Measurements from ENCODE around the gene PDLIM1. TPM values are rescaled to one million over a fixed set of nuclear protein-coding genes. Genes with fewer than 3 reads are reported as not detected.

The PDLIM1 gene
- total and polyA plus RNA-seq, 11 donors: 225 to 434 (median 330) TPM

DNA sequence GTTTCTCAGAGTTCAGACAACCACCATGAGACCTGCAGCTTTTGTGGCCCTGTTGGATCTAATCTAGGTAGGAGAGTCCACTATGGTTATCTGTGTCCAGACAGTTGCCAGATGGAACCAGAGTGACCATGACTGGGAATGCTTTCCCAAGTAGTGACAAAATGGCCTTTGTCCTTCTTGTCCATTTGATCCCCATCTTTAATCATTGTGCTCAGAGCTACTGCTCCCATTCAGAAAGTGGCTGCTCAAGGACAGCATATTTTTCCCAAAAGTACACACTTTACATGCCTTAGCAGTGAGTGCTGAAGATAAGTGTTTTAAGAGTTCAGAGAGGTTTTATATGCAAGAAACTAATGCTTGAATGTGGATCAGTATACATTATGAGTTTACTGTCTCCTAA lies 102.2 kb downstream of the PDLIM1 start:
- Histone ChIP-seq H3K4me1 (peaks cover 0 to 5% (median 0%) of the 10 kb centered on the region in 12 donors), H3K36me3 (no peaks in the 10 kb centered on the region), H3K4me3 (no peak overlapping the region), H3K9me3 (no peaks in the 10 kb centered on the region), H3K27me3 (no peaks in the 10 kb centered on the region), H3K27ac (no peak overlapping the region)
- ATAC-seq: no peak
- no peak for DNase-seq
- intact Hi-C loops (cut with DNase I): loop anchor here in 3 of 10 donors (5.0 to 10.0 kb wide), 2 partner anchors 54 to 176 kb away; no protein-coding TSS in a partner anchor
- TF ChIP-seq, protein P1, sequence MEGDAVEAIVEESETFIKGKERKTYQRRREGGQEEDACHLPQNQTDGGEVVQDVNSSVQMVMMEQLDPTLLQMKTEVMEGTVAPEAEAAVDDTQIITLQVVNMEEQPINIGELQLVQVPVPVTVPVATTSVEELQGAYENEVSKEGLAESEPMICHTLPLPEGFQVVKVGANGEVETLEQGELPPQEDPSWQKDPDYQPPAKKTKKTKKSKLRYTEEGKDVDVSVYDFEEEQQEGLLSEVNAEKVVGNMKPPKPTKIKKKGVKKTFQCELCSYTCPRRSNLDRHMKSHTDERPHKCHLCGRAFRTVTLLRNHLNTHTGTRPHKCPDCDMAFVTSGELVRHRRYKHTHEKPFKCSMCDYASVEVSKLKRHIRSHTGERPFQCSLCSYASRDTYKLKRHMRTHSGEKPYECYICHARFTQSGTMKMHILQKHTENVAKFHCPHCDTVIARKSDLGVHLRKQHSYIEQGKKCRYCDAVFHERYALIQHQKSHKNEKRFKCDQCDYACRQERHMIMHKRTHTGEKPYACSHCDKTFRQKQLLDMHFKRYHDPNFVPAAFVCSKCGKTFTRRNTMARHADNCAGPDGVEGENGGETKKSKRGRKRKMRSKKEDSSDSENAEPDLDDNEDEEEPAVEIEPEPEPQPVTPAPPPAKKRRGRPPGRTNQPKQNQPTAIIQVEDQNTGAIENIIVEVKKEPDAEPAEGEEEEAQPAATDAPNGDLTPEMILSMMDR (IDR thresholded peaks at IDR 0.05): no peak
- TF ChIP-seq POLR2A (IDR thresholded peaks at IDR 0.05): no peak

DNA sequence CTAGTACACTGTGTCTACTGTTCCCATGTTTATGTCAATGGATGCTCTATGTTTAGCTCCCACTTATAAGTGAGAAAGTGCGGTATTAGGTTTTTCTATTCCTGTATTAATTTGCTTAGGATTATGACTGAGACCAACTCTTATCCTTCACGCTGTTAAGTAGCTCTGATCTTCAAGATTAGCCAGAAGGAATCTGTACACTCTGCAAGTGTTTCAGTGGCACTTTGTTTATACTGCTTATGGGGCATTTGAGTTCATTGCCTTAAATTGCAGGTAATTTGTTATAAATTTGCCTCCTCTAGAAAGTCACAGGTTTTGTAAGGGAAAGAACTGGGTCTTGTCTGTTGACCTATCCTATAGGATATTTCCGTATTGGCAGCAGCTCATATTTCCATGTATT lies 103.2 kb downstream of the PDLIM1 start:
- Histone ChIP-seq H3K4me1 (peaks cover 0 to 10% (median 0%) of the 10 kb centered on the region in 12 donors), H3K27me3 (no peaks in the 10 kb centered on the region), H3K36me3 (no peaks in the 10 kb centered on the region), H3K27ac (no peak overlapping the region), H3K4me3 (no peak overlapping the region), H3K9me3 (no peaks in the 10 kb centered on the region)
- intact Hi-C loops (cut with DNase I): loop anchor here in 3 of 10 donors (5.0 to 10.0 kb wide), 2 partner anchors 55 to 177 kb away; no protein-coding TSS in a partner anchor
- 91 to 93% (median 92%) methylated on average over 3 of the region's 3 CpGs for WGBS, 4 donors
- TF ChIP-seq, protein P1 (IDR thresholded peaks at IDR 0.05): no peak
- TF ChIP-seq POLR2A (IDR thresholded peaks at IDR 0.05): no peak
- DNase-seq (no peak), ATAC-seq (no peak)

Other genes with a start within 250 kb of the PDLIM1 start
- gene CYP2C8, start 221.5 kb downstream of the PDLIM1 start, total RNA-seq: under 1 TPM in 3 of 9 donors, not detected in 6; 0.14 to 0.55 (median 0.19) TPM
- under 1 TPM; 0.06 to 0.11 TPM for gene CYP2C8, start 221.5 kb downstream of the PDLIM1 start, polyA plus RNA-seq
- under 1 TPM in 2 of 9 donors, not detected in 7; 0.20 to 0.25 TPM for gene ACSM6, start 96.8 kb downstream of the PDLIM1 start, total RNA-seq
- not detected for gene ACSM6, start 96.8 kb downstream of the PDLIM1 start, polyA plus RNA-seq